Stomach smooth muscle (tissue), 2 donors: ENCODE data around the gene DNMT1.

Source experiments
- H3K27ac ChIP-seq: one replicate; pipeline ENCODE4 v1.7.0; 2013; ENCODE audit warnings: mild to moderate bottlenecking, low read length, inconsistent platforms
- H3K27me3 ChIP-seq, 2 donors: one replicate each; pipeline ENCODE4 v1.7.0; 2013; ENCODE audit warnings: low read length in 2 of 2; ENCODE audit not compliant: insufficient read depth in 2 of 2, control insufficient read depth in 1 of 2
- H3K36me3 ChIP-seq, 2 donors: one replicate each; pipeline ENCODE4 v1.7.0; 2013; ENCODE audit warnings: low read length in 2 of 2; ENCODE audit not compliant: control insufficient read depth in 2 of 2, insufficient read depth in 2 of 2
- H3K4me1 ChIP-seq: one replicate; pipeline ENCODE4 v1.7.0; 2013; ENCODE audit warnings: low read length; ENCODE audit not compliant: control insufficient read depth, insufficient read depth
- H3K4me3 ChIP-seq, 2 donors: one replicate each; pipeline ENCODE4 v1.7.0; 2013; ENCODE audit warnings: low read length in 2 of 2
- H3K9ac ChIP-seq, 2 donors: one replicate each; pipeline ENCODE4 v1.7.0; 2013; ENCODE audit warnings: low read length in 2 of 2, mild to moderate bottlenecking in 1 of 2
- H3K9me3 ChIP-seq, 2 donors: one replicate each; pipeline ENCODE4 v1.7.0; 2013; ENCODE audit warnings: low read length in 2 of 2; ENCODE audit not compliant: control insufficient read depth in 2 of 2
- donor health status: healthy.
- donor health status: Pancreatic carcinoma.

DNMT1 gene

DNA sequence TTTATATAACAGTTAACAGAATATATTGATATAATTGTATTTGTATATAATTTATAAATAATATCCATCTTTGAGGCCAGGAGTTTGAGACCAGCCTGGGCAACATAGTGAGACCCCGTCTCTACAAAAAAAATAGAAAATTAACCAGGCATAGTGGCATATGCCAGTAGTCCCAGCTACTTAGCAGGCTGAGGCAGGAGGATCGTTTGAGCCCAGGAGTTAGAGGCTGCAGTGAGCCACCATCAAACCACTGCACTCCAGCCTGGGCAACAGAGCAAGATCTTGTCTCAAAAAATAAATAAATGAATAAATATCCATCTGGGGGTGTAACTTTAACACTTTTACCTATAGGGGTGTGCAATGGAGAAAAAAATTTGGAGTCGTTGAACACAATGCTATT lies 110.0 kb downstream of the DNMT1 start:
- no peak overlapping the region for H3K27ac ChIP-seq
- no peaks in the 10 kb centered on the region for H3K27me3 ChIP-seq
- no peak overlapping the region for H3K9ac ChIP-seq
- no peak overlapping the region for H3K4me3 ChIP-seq
- H3K4me1 ChIP-seq, result peaks cover 2% of the 10 kb centered on the region
- H3K9me3 ChIP-seq, result no peaks in the 10 kb centered on the region
- H3K36me3 ChIP-seq, result peaks cover 4 to 9% of the 10 kb centered on the region in 2 donors

DNA sequence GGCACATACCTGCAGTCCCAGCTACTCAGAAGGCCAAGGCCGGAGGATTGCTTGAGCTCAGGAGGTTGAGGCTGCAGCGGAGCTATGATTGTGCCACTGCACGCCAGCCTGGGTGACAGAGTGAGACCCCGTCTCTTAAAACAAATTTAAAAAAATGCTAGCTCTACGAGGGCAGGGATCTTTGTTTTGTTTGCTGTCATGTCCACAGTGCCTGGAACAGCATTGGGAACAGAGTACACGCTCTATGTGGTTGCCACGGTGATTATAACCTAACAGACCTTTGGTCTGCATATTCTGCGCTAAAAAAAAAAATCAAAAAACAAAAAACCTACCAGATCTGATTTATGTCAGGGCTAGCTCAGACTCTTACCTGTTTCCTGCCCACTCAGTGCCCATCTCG lies 110.8 kb downstream of the DNMT1 start:
- Histone ChIP-seq H3K4me1 (peaks cover 2% of the 10 kb centered on the region), H3K9me3 (no peaks in the 10 kb centered on the region), H3K9ac (no peak overlapping the region), H3K36me3 (peaks cover 0 to under 1% of the 10 kb centered on the region in 2 donors), H3K4me3 (no peak overlapping the region), H3K27ac (no peak overlapping the region), H3K27me3 (no peaks in the 10 kb centered on the region)
